GM12878 (cell line): ENCODE results near the gene ASNSD1. TPM values are rescaled to one million over a fixed set of nuclear protein-coding genes. Genes with fewer than 3 reads are reported as not detected.

Experiments
- ATAC-seq: fragments of 200-7000 bp; cut with Tn5 transposase; 3 replicates; pipeline ENCODE4 v1.9.1; 2020; ENCODE audit warnings: mild to moderate bottlenecking, moderate library complexity
- BruUV-seq: library from RNA; stranded (reverse); fragments of 400-500 nt; replicated peaks from 2 replicates; lab custom pipeline; 2021; lab: Mats Ljungman, UMichigan
- CTCF ChIA-PET: fragments of 300-600 bp; sonication (Branson Sonifier 250); formaldehyde crosslinking; extraction: SDS; loops from one replicate; lab custom pipeline; 2021; ENCODE audit warnings: inconsistent platforms; lab: Yijun Ruan, JAX
- POLR2A ChIA-PET: fragments of 350-600 bp; formaldehyde crosslinking; extraction: SDS; loops from one replicate; lab custom pipeline; 2021; ENCODE audit warnings: inconsistent platforms; lab: Charles Lee
- RAD21 ChIA-PET: fragments of 300-600 bp; sonication (Branson Sonifier 250); formaldehyde crosslinking; loops from one replicate; lab custom pipeline; 2023; ENCODE audit warnings: antibody characterized with exemption; ENCODE audit not compliant: unreplicated experiment; lab: Charles Lee
- SMC1A ChIA-PET: fragments of 300-600 bp; sonication (Branson Sonifier 250); formaldehyde crosslinking; loops from one replicate; lab custom pipeline; 2023; ENCODE audit not compliant: unreplicated experiment, uncharacterized antibody; lab: Charles Lee
- DNase-seq: peaks from one replicate; pipeline ENCODE4 v3.0.0-alpha.2; 2011; ENCODE audit warnings: low read depth, low spot score
- FAIRE-seq: peaks from 3 replicates; lab custom pipeline; 2011; peaks lifted over from hg19 to GRCh38; lab: Jason Lieb, UNC
- H2AFZ ChIP-seq: 2 replicates; pipeline ENCODE4 v1.6.0; 2011; ENCODE audit warnings: low read depth, low read length, control low read depth; ENCODE audit not compliant: control insufficient read depth
- H3K27ac ChIP-seq: 2 replicates; pipeline ENCODE4 v1.5.1; 2011; ENCODE audit warnings: control low read depth; ENCODE audit not compliant: control insufficient read depth, insufficient read depth
- H3K27me3 ChIP-seq, 2 experiments: replicated peaks in 1 of 2; 2 replicates each; pipeline versions ENCODE4 v1.6.0 to v1.6.1; 2011; ENCODE audit warnings: low read length in 1 of 2; ENCODE audit not compliant: control insufficient read depth in 2 of 2, insufficient read depth in 2 of 2
- H3K36me3 ChIP-seq, 2 experiments: 2 replicates each; pipeline ENCODE4 v1.5.1; 2011; ENCODE audit warnings: low read length in 1 of 2; ENCODE audit not compliant: control insufficient read depth in 2 of 2, insufficient read depth in 2 of 2
- H3K4me1 ChIP-seq: 2 replicates; pipeline ENCODE4 v1.6.1; 2011; ENCODE audit warnings: mild to moderate bottlenecking, low read length, moderate library complexity, mixed read lengths; ENCODE audit not compliant: control insufficient read depth, insufficient read depth
- H3K4me2 ChIP-seq: 2 replicates; pipeline ENCODE4 v1.6.0; 2011; ENCODE audit warnings: control low read depth; ENCODE audit not compliant: control insufficient read depth, insufficient read depth
- H3K4me3 ChIP-seq: fragments of 200-600 bp; sonication (generic); 2 replicates; pipeline ENCODE4 v1.5.1; 2016
- H3K79me2 ChIP-seq: 2 replicates; pipeline ENCODE4 v1.6.0; 2011; ENCODE audit warnings: low read length; ENCODE audit not compliant: control insufficient read depth, insufficient read depth
- H3K9ac ChIP-seq: 2 replicates; pipeline ENCODE4 v1.8.0; 2011; ENCODE audit warnings: low read length, control low read depth, mixed read lengths; ENCODE audit not compliant: control insufficient read depth, insufficient read depth
- H3K9me3 ChIP-seq: replicated peaks from 3 replicates; pipeline ENCODE4 v1.5.1; 2011; ENCODE audit warnings: mild to moderate bottlenecking, low read length; ENCODE audit not compliant: control insufficient read depth, insufficient read depth
- H4K20me1 ChIP-seq: 2 replicates; pipeline ENCODE4 v1.6.0; 2011; ENCODE audit not compliant: control insufficient read depth, insufficient read depth
- CHD2 ChIP-seq: IDR thresholded peaks from 2 replicates; pipeline ENCODE4 v1.6.1; 2011; ENCODE audit warnings: low read depth, low read length, improper control_type of control experiment, borderline replicate concordance
- CUX1 ChIP-seq: IDR thresholded peaks from 2 replicates; pipeline ENCODE4 v1.6.1; 2012; ENCODE audit warnings: improper control_type of control experiment, low read depth, low read length; ENCODE audit not compliant: insufficient replicate concordance
- EGR1 ChIP-seq, 2 experiments: IDR thresholded peaks; 1 replicate in 1 of 2; 2 replicates in 1 of 2; pipeline ENCODE4 v1.6.1; 2011 to 2012; ENCODE audit warnings: low read depth in 2 of 2, low read length in 2 of 2, borderline replicate concordance in 1 of 2, mild to moderate bottlenecking in 1 of 2, moderate library complexity in 1 of 2
- ESRRA ChIP-seq: IDR thresholded peaks from 2 replicates; pipeline ENCODE4 v1.6.1; 2012; ENCODE audit warnings: mild to moderate bottlenecking, low read length, improper control_type of control experiment
- FOXM1 ChIP-seq: IDR thresholded peaks from 2 replicates; pipeline ENCODE4 v1.6.1; 2012; ENCODE audit warnings: low read depth, mild to moderate bottlenecking, inconsistent platforms, low read length, moderate library complexity
- GABPA ChIP-seq: IDR thresholded peaks from 2 replicates; pipeline ENCODE4 v1.6.1; 2014; ENCODE audit warnings: antibody characterized with exemption, low read depth, mild to moderate bottlenecking, inconsistent platforms
- IKZF1 ChIP-seq: fragments of 450-650 bp; conservative IDR thresholded peaks from 2 replicates; pipeline ENCODE4 v1.6.1; 2017; ENCODE audit warnings: antibody characterized with exemption, mild to moderate bottlenecking
- IKZF2 ChIP-seq, 2 experiments: fragments of 450-650 bp; IDR thresholded peaks; 2 replicates each; pipeline ENCODE4 v1.6.1; 2017; ENCODE audit warnings: mild to moderate bottlenecking in 2 of 2, moderate library complexity in 2 of 2
- KAT2A ChIP-seq: conservative IDR thresholded peaks from 2 replicates; pipeline ENCODE4 v1.6.1; 2011; ENCODE audit warnings: low read depth, low read length; ENCODE audit not compliant: control insufficient read depth
- POLR2A ChIP-seq: IDR thresholded peaks from 2 replicates; pipeline ENCODE4 v1.6.1; 2011; ENCODE audit warnings: low read depth, mild to moderate bottlenecking, low read length
- POLR2AphosphoS5 ChIP-seq: IDR thresholded peaks from 2 replicates; pipeline ENCODE4 v1.6.1; 2011; ENCODE audit warnings: mild to moderate bottlenecking, low read length, inconsistent platforms
- RELB ChIP-seq: fragments of 450-650 bp; IDR thresholded peaks from 2 replicates; pipeline ENCODE4 v1.6.1; 2017; ENCODE audit warnings: low read depth, mild to moderate bottlenecking, moderate library complexity
- RFX5 ChIP-seq: IDR thresholded peaks from 2 replicates; pipeline ENCODE4 v1.6.1; 2011; ENCODE audit warnings: low read depth, low read length, improper control_type of control experiment
- SREBF1 ChIP-seq: IDR thresholded peaks from 2 replicates; pipeline ENCODE4 v1.6.1; 2012; ENCODE audit warnings: mild to moderate bottlenecking, low read length
- WRNIP1 ChIP-seq: IDR thresholded peaks from 2 replicates; pipeline ENCODE4 v1.6.1; 2011; ENCODE audit warnings: low read depth, low read length, improper control_type of control experiment, borderline replicate concordance
- WGBS: methylation state at CpG from one replicate; pipeline ENCODE4 v1.1.6; 2016; ENCODE audit warnings: low lambda C conversion rate; ENCODE audit not compliant: insufficient replicate concordance, insufficient coverage; ENCODE audit errors: missing lambda C conversion rate; 5-methylcytosine and 5-hydroxymethylcytosine counted together
- in situ Hi-C: fragments of 300-500 bp; cut with MboI; formaldehyde crosslinking; loops from 9 replicates; pipeline ENCODE4 v1.14.3; 2018; ENCODE audit warnings: mixed read lengths
- intact Hi-C: fragments of 100-400 bp; cut with micrococcal nuclease; formaldehyde crosslinking; loops from one replicate; pipeline ENCODE4 v1.14.2; 2022; ENCODE audit not compliant: unreplicated experiment
- polyA plus RNA-seq, 11 experiments: library from polyadenylated mRNA; depleted of rRNA in 4 of 11; unstranded in 6 of 11; stranded (reverse) in 5 of 11; fragments of >200 nt; fragmentation: Nextera tagmentation in 4 of 11; fragmentation: Illumina TruSeq in 1 of 11; extraction: Ambion mirVana in 4 of 11; extraction: Trizol in 1 of 11; gene quantifications; 1 replicate in 1 of 11; 2 replicates in 10 of 11; pipeline versions ENCODE4 v1.2.1 to v1.2.3, GENCODE V29; 2011 to 2016; ENCODE audit warnings: inconsistent platforms in 2 of 11, missing spikeins in 2 of 11, low read depth in 1 of 11
- total RNA-seq, 4 experiments: library from RNA; depleted of rRNA in 3 of 4; stranded (reverse); fragments of >200 nt in 3 of 4; fragmentation: Illumina TruSeq in 1 of 4; extraction: Trizol in 1 of 4; gene quantifications; 2 replicates each; pipeline versions ENCODE4 v1.2.1 to v1.2.3, GENCODE V29; 2013 to 2021

The ASNSD1 gene
- total and polyA plus RNA-seq, 10 of the 15 experiments (the other 5 are each of a cell fraction or from before 2014, with no cell fraction given): 39.1 to 89.8 (median 72.1) TPM

- TF ChIP-seq IKZF1 (no peak), KAT2A (no peak), GABPA (no peak), SREBF1 (no peak)
Observed at GRCh38 chr2:189669913-189670312, 8.7 kb downstream of the ASNSD1 start (continued).

GRCh38 chr2:189673661-189674373, 12.6 kb downstream of the ASNSD1 start:
- in situ Hi-C loops (loop anchor here (5.0 kb wide), 1 partner anchor 393 kb away; no protein-coding TSS in a partner anchor), intact Hi-C loops (loop anchor here (1.0 to 2.0 kb wide), 2 partner anchors 13 to 25 kb away; partner anchors contain the start of gene ASNSD1)
- ChIA-PET SMC1A (interaction anchor here (0.7 to 8.9 kb wide), 10 partner anchors 11 to 87 kb away, joined by 3 to 71 read pairs (median 5); partner anchors contain the start of gene ASNSD1), POLR2A (interaction anchor here (0.8 to 2.5 kb wide), 4 partner anchors 9 to 92 kb away, joined by 3 to 11 read pairs (median 8); partner anchors contain the start of gene ASNSD1), CTCF (interaction anchor here (0.6 to 11.5 kb wide), 17 partner anchors 10 to 415 kb away, joined by 3 to 163 read pairs (median 3); partner anchors contain the start of genes ASNSD1 and OSGEPL1), RAD21 (interaction anchor here (0.9 to 2.2 kb wide), 7 partner anchors 9 to 89 kb away, joined by 3 to 10 read pairs (median 4); partner anchors contain the start of gene OSGEPL1)
- Histone ChIP-seq H3K36me3 (peaks cover 1 to 6% of the 10 kb centered on the region in 2 experiments; a peak in 3 of 4 replicates), H3K4me2 (peak overlapping the region; percentile 58), H3K9me3 (peaks cover 4% of the 10 kb centered on the region), H3K4me3 (peak overlapping the region; percentile 76; the same call in 1 of the 2 replicates), H3K27me3 (no peaks in the 10 kb centered on the region), H4K20me1 (no peaks in the 10 kb centered on the region), H2AFZ (peak overlapping the region; percentile 93), H3K9ac (peak overlapping the region; percentile 80; the same call in 1 of the 2 replicates), H3K27ac (peak overlapping the region; percentile 29; the same call in 1 of the 2 replicates), H3K4me1 (peaks cover 3% of the 10 kb centered on the region; the same call in 1 of the 2 replicates), H3K79me2 (no peaks in the 10 kb centered on the region)
- BruUV-seq: no TSS peak
- no peak for DNase-seq
- ATAC-seq: no peak
- WGBS: 42% methylated on average over 12 of the region's 12 CpGs
- FAIRE-seq: peak; percentile 62
- no peak for TF ChIP-seq CUX1
- no peak for TF ChIP-seq CHD2
- no peak for TF ChIP-seq POLR2A
- TF ChIP-seq EGR1 (IDR thresholded peaks at IDR 0.05; ENCODE audit: borderline replicate concordance in 1 of 2, low read depth in 2 of 2, low read length in 2 of 2): no peak
- 0 out of 2 replicates have a peak, but pooled peaks have one; percentile 13 for TF ChIP-seq ESRRA
- no peak for TF ChIP-seq WRNIP1
- TF ChIP-seq POLR2AphosphoS5: no peak
- TF ChIP-seq RELB: no peak
- 0 out of 2 replicates have a peak, but pooled peaks have one; percentile 9 for TF ChIP-seq FOXM1
- no peak for TF ChIP-seq IKZF2 (IDR thresholded peaks at IDR 0.05)
- no peak for TF ChIP-seq RFX5
